BLaER1 (cell line): ENCODE results near the gene SSTR5.

Experiments used
- H3K27ac ChIP-seq: shearing (Covaris generic); formaldehyde crosslinking; 2 replicates; pipeline ENCODE4 v1.8.1; 2022
- H3K27me3 ChIP-seq: shearing (Covaris generic); formaldehyde crosslinking; 2 replicates; pipeline ENCODE4 v1.8.1; 2022
- H3K36me3 ChIP-seq: shearing (Covaris generic); formaldehyde crosslinking; 2 replicates; pipeline ENCODE4 v1.8.1; 2022
- H3K4me1 ChIP-seq: shearing (Covaris generic); formaldehyde crosslinking; 2 replicates; pipeline ENCODE4 v1.8.1; 2022
- H3K4me2 ChIP-seq: shearing (Covaris generic); formaldehyde crosslinking; 2 replicates; pipeline ENCODE4 v1.8.1; 2022
- H3K4me3 ChIP-seq: shearing (Covaris generic); formaldehyde crosslinking; 2 replicates; pipeline ENCODE4 v1.8.1; 2022
- H3K9ac ChIP-seq: shearing (Covaris generic); formaldehyde crosslinking; 2 replicates; pipeline ENCODE4 v1.8.1; 2022
- H3K9me3 ChIP-seq: shearing (Covaris generic); formaldehyde crosslinking; 2 replicates; pipeline ENCODE4 v1.8.1; 2022
- H4K20me1 ChIP-seq: shearing (Covaris generic); formaldehyde crosslinking; 2 replicates; pipeline ENCODE4 v1.8.1; 2022
- Cebpa-rat ChIP-seq: shearing (Covaris generic); IDR thresholded peaks from 2 replicates; pipeline ENCODE4 v1.8.1; 2022

Gene SSTR5

DNA sequence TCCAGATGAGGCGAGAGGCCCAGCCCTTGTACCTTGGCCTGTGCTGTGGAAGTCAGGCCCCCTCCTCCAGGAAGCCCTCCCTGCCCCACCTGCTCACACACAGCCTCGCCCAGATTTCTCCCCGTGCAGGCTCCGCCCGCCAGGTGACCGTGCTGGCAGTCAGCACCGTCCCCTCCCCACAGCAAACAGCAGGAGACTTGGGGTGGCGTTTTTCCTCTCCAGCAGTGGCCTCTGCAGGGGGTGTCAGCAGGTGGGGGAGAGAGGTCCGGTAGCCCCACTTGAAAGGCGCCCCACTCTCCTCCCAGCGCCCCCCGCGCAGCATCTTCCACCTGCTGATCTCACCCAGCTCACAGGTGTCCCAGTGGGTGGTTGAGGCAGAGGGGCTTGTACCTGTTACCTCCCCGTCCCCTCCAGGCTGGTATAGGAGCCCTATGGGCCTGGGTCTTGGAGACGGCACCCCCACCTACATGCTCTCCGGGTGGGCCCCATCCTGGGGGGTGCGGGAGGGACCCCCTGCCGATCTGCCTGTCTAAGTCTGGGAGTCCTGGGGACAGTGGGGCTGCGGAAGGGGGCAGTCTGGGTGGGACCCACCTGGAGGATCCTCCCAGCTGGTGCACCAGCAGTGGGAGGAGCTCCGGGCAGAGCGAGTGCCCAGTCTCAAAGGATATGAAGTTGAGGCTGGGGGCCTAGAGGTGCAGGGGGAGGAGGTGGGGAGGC is 27.7 kb downstream of the SSTR5 start:
- Histone ChIP-seq H4K20me1 (peaks cover 55% of the 10 kb centered on the region), H3K4me2 (0 out of 2 replicates have a peak overlapping the region, but pooled peaks have one; percentile 19), H3K27ac (no peak overlapping the region), H3K9me3 (no peaks in the 10 kb centered on the region), H3K27me3 (peaks cover 50% of the 10 kb centered on the region), H3K4me1 (peaks cover 66% of the 10 kb centered on the region), H3K4me3 (no peak overlapping the region), H3K9ac (no peak overlapping the region), H3K36me3 (no peaks in the 10 kb centered on the region)
- no peak for TF ChIP-seq Cebpa-rat

DNA sequence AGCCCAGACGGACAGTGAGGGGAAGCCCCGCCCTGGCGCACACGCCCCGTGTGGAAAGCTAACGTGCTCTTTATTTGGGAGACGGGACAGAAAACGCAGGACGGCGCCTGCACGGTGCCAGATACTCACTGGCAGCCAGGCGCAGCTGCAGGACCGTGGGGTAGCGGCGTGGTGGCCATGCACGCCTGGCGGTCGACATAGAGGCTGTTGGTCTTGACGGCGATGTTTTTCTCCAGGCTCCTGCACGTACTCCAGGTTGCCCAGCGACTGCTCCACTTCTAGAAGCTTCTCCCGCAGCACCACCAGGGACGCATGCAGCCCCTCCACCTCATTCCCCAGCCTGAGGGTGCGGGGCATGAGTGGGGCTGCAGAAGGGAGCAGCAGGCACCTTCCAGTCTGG is 28.6 kb downstream of the SSTR5 start:
- TF ChIP-seq Cebpa-rat, result no peak
- H4K20me1 ChIP-seq, result peaks cover 57% of the 10 kb centered on the region
- peaks cover 41% of the 10 kb centered on the region for H3K27me3 ChIP-seq

DNA sequence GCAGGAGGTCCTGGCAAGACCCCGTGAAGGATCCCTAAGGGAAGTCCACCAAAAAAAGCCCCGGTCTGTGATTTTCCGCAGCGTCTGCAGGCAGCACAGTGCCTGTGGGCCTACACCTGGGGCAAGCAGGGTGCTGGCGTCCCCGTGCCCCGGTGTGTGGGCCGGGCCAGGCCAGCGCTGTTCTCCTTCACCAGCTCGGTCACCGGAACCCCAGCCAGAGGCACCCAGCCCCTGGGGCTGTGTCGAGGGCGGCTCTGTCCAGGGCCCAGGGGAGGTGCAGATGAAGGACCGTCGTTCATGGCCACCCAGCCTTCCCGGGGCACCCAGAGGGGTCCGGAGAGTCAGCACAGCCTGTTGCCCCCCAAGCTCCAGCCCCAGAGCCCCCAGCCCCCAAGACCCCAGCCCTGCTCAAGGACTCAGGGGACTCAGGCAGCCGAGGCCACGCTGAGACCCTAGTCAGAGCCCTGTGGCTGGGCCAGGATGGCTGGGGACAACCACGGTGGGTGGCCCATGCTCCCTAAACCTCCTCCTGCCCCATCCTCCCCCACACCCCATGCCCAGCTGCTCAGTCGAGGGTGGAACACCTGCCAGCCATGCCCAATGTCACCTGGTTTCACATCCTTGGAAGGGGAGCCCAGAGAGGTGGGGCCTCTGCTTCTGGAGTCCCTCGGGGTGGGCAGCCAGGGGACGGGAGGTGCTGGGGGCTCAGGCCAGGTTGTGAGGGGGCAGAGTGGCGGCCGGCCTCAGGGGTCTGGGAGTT is 29.2 kb downstream of the SSTR5 start:
- H3K27me3 ChIP-seq, result peaks cover 35% of the 10 kb centered on the region

More for the DNA sequence above, 28.6 kb downstream of the SSTR5 start:
- peaks cover 66% of the 10 kb centered on the region for H3K4me1 ChIP-seq
- no peaks in the 10 kb centered on the region for H3K9me3 ChIP-seq
- no peak overlapping the region for H3K27ac ChIP-seq
- no peak overlapping the region for H3K4me3 ChIP-seq
- no peak overlapping the region for H3K9ac ChIP-seq
- no peak overlapping the region for H3K4me2 ChIP-seq
- no peaks in the 10 kb centered on the region for H3K36me3 ChIP-seq

DNA sequence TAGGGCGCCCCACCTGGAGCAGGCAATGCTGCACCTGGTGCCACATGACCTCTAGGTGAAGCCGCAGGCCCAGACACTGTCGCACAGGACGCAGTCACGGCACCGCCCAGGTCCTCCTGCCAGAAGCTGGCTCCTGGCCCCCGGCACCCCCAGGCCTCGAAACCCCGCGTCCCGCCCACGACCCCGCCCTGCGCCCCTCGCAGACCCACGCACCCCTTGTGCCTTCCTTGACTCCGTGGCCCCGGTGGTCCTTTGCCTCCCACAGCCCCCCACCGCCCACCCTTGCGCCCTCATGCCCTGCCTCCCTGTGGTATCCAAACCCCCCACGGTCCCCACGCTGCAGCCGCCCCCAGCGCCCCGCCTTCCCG is 29.8 kb downstream of the SSTR5 start:
- H3K9ac ChIP-seq, result no peak overlapping the region
- H3K27me3 ChIP-seq, result peaks cover 37% of the 10 kb centered on the region
- H3K4me3 ChIP-seq, result no peak overlapping the region
- peaks cover 55% of the 10 kb centered on the region for H3K4me1 ChIP-seq
- no peaks in the 10 kb centered on the region for H3K9me3 ChIP-seq
- peaks cover 50% of the 10 kb centered on the region for H4K20me1 ChIP-seq
- TF ChIP-seq Cebpa-rat, result no peak
- no peak overlapping the region for H3K4me2 ChIP-seq
- no peaks in the 10 kb centered on the region for H3K36me3 ChIP-seq
- no peak overlapping the region for H3K27ac ChIP-seq

More for the DNA sequence above, 29.2 kb downstream of the SSTR5 start:
- Histone ChIP-seq H3K4me2 (no peak overlapping the region), H4K20me1 (peaks cover 51% of the 10 kb centered on the region), H3K36me3 (no peaks in the 10 kb centered on the region), H3K4me3 (no peak overlapping the region), H3K27ac (no peak overlapping the region), H3K4me1 (peaks cover 61% of the 10 kb centered on the region), H3K9me3 (no peaks in the 10 kb centered on the region), H3K9ac (no peak overlapping the region)
- TF ChIP-seq Cebpa-rat, result no peak

DNA sequence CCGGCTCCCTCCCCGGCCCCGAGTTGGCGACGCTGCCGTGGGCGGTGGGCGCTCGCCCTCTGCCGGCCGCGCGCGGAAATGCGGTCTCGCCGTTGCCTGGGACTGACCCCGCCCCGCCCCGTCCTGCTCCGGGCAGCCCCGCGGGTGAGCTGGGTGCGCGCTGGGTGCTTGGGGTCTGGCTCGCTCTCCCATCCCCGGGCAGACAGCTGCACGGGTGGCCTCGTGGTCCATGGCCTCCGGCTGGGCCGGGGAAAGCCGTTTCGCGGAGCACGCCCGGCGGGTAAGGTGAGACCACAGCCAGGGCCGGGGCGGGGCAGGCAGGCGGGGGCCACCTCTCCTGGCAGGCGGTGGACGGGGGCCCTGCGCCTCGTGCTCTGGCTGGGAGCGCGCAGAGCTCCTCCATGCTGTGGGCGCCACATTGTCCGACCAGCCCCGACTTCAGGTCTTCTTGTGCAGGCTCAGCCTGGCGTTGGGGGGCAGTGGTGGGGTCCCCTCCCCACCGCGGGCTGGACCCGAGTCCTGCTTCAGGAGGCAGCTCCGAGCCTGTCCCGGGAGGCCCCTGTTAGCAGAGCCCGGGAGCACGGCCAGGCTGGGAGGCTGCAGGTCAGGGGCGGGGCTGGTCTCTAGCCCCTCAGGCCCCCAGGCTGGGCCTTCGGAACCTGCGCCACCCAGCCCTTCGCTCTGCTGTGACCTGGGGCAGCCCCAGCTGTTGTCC is 30.5 kb downstream of the SSTR5 start:
- Histone ChIP-seq H3K27me3 (peaks cover 38% of the 10 kb centered on the region), H3K9ac (no peak overlapping the region), H3K27ac (no peak overlapping the region), H3K4me2 (peak overlapping the region; percentile 69), H3K36me3 (no peaks in the 10 kb centered on the region), H3K9me3 (no peaks in the 10 kb centered on the region), H4K20me1 (peaks cover 58% of the 10 kb centered on the region), H3K4me1 (peaks cover 49% of the 10 kb centered on the region), H3K4me3 (no peak overlapping the region)
- TF ChIP-seq Cebpa-rat, result no peak

DNA sequence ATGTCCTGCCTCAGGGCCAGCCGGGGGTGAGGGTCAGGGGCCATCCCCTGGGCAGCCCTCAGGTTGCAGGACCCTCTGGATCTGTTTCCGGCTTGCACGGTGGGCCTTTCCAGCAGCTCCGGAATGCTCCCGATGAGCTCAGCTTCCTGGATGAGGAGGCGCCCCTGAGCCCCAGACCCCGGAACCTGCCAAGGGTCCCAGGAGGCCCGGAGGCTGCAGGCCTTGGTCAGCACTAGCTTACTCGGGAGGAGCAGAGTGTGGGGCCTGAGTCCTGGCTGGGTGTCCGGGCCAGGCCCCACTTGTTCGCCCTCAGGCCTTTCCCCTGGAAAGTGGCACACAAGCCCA is 31.1 kb downstream of the SSTR5 start:
- Histone ChIP-seq H3K4me3 (no peak overlapping the region), H3K4me2 (no peak overlapping the region), H3K4me1 (peaks cover 48% of the 10 kb centered on the region), H3K36me3 (no peaks in the 10 kb centered on the region), H3K9ac (no peak overlapping the region), H4K20me1 (peaks cover 62% of the 10 kb centered on the region), H3K27ac (no peak overlapping the region), H3K27me3 (peaks cover 43% of the 10 kb centered on the region), H3K9me3 (no peaks in the 10 kb centered on the region)
- no peak for TF ChIP-seq Cebpa-rat

DNA sequence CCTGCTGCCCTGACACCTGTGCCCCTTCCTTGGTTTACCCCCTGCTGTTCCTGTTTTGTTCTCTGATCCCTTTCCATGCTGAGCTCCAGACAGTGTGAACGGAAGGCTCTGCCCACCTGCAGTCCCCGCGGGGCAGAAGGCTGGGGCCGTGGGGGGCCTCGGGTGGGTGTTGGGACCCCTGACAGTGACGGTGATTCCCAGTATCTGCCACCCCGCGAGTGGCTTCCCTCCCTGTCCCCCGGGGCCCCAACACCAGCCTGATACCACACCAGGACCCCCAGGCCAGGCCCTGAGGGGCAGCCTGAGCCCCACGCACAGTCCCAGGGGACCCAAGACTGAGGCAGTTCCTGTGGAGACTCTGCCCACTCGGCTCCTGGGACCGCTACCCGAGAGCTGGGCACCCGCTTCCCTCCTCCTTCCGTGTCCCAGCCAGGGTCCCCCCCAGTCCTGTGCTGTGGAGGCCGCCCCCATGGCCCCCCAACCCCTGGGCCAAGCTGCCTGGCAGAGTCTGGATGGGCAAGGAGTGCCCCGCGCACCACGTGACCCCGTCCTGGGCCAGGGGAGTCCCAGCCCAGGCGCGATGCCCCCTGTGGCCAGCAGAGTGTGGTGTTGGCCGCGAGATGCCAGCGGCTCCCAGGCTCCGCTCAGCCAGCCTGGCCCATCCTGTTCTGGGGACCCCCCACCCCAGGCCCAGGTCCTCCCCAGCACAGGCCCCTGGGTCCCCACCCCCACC is 33.5 kb downstream of the SSTR5 start:
- TF ChIP-seq Cebpa-rat, result no peak
- no peak overlapping the region for H3K9ac ChIP-seq
- no peaks in the 10 kb centered on the region for H3K36me3 ChIP-seq
- H3K4me2 ChIP-seq, result peak overlapping the region; percentile 85
- peaks cover 55% of the 10 kb centered on the region for H3K4me1 ChIP-seq
- H3K9me3 ChIP-seq, result no peaks in the 10 kb centered on the region
- no peak overlapping the region for H3K4me3 ChIP-seq
- peaks cover 65% of the 10 kb centered on the region for H3K27me3 ChIP-seq
- no peak overlapping the region for H3K27ac ChIP-seq
- peaks cover 68% of the 10 kb centered on the region for H4K20me1 ChIP-seq

DNA sequence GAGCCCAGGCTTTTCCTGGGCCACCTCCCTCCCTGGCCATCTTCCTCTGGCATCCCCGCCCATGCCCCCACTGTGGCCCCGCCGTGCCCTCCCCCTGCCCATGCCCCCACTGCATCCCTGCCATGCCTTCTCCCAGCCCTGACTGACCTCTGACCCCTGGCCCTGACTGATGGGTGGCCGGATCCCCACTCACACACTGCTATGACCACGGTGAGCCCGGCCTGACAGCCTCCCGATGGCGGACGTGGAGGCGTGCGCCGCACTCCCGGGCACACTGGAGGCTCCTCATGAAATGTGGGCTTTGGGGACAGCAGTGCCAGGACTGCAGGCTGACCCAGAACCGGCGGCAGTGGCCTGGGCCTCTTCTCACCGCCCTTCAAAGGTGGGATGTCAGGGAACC is 34.1 kb downstream of the SSTR5 start:
- no peak overlapping the region for H3K4me2 ChIP-seq
- peaks cover 55% of the 10 kb centered on the region for H3K4me1 ChIP-seq
- peaks cover 63% of the 10 kb centered on the region for H4K20me1 ChIP-seq
- H3K36me3 ChIP-seq, result no peaks in the 10 kb centered on the region
- H3K4me3 ChIP-seq, result no peak overlapping the region
- H3K27me3 ChIP-seq, result peaks cover 69% of the 10 kb centered on the region
- no peak overlapping the region for H3K27ac ChIP-seq
- H3K9me3 ChIP-seq, result no peaks in the 10 kb centered on the region
- H3K9ac ChIP-seq, result no peak overlapping the region
- no peak for TF ChIP-seq Cebpa-rat

DNA sequence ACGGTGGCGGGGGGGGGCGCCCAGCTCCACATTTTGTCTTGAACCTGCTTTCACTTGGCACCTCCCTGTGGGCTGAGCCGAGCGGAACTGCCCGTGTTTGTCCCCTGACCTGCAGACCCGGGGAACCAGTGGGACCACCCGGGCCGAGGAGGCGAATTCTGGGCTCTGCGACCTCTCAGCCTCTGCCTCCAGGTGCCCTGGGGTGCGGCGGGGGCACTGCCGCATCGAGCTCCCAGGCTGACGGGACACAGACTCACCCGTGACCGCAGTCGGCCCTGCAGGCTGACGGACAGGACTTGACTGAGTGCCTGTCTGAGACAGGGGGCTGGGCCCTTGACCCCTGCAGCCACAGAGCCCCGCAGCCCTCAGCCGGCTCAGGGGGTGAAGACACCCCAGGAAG is 34.6 kb downstream of the SSTR5 start:
- Histone ChIP-seq H3K27ac (no peak overlapping the region), H3K4me3 (no peak overlapping the region), H3K36me3 (no peaks in the 10 kb centered on the region), H3K4me2 (no peak overlapping the region), H3K9ac (no peak overlapping the region), H4K20me1 (peaks cover 68% of the 10 kb centered on the region), H3K9me3 (no peaks in the 10 kb centered on the region), H3K27me3 (peaks cover 74% of the 10 kb centered on the region), H3K4me1 (peaks cover 55% of the 10 kb centered on the region)
- no peak for TF ChIP-seq Cebpa-rat
